Transverse colon (tissue), 4 donors: ENCODE data around the gene CPTP. TPM values are rescaled to one million over a fixed set of nuclear protein-coding genes. Genes with fewer than 3 reads are reported as not detected.

Experiments
- DNase-seq: peaks from one replicate; pipeline ENCODE4 v3.0.0-alpha.2; 2019
- H3K27ac ChIP-seq, 4 donors: fragments of 200-600 bp; sonication (generic); 2 replicates each; pipeline ENCODE4 v1.5.1; 2016 to 2018; ENCODE audit warnings: inconsistent platforms in 4 of 4
- H3K27me3 ChIP-seq: fragments of 200-600 bp; sonication (generic); 2 replicates; pipeline ENCODE4 v1.5.1; 2017; ENCODE audit warnings: inconsistent platforms
- H3K36me3 ChIP-seq, 4 donors: fragments of 200-600 bp; sonication (generic); 2 replicates each; pipeline ENCODE4 v1.5.1; 2017 to 2019; ENCODE audit warnings: inconsistent platforms in 4 of 4
- H3K4me1 ChIP-seq, 4 donors: fragments of 200-600 bp; sonication (generic); 2 replicates each; pipeline ENCODE4 v1.5.1; 2017 to 2020; ENCODE audit warnings: inconsistent platforms in 4 of 4
- H3K4me3 ChIP-seq, 4 donors: fragments of 200-600 bp; sonication (generic); 1 replicate in 1 of 4; 2 replicates in 3 of 4; pipeline versions ENCODE4 v1.5.1 to v1.6.1; 2017 to 2019; ENCODE audit warnings: inconsistent platforms in 4 of 4
- H3K9me3 ChIP-seq, 2 donors: fragments of 200-600 bp; sonication (generic); 2 replicates each; pipeline ENCODE4 v1.5.1; 2017 to 2019; ENCODE audit warnings: inconsistent platforms in 2 of 2
- EP300 ChIP-seq: sonication (generic); formaldehyde crosslinking; IDR thresholded peaks from one replicate; pipeline ENCODE4 v1.6.1; 2017; ENCODE audit warnings: antibody characterized with exemption, low read depth
- POLR2A ChIP-seq: fragments of 450-650 bp; IDR thresholded peaks from one replicate; pipeline ENCODE4 v1.6.1; 2016; ENCODE audit warnings: antibody characterized with exemption, mild to moderate bottlenecking, moderate library complexity
- POLR2AphosphoS5 ChIP-seq, 3 donors: sonication (generic); formaldehyde crosslinking; IDR thresholded peaks; one replicate each; pipeline ENCODE4 v1.6.1; 2016; ENCODE audit warnings: antibody characterized with exemption in 3 of 3
- WGBS, 2 donors: methylation state at CpG; one replicate each; pipeline ENCODE4 v1.1.5; 2018; ENCODE audit warnings: low coverage in 1 of 2; 5-methylcytosine and 5-hydroxymethylcytosine counted together
- in situ Hi-C, 4 donors: fragments of 200-750 bp; cut with MboI; loops; one replicate each; pipeline versions ENCODE4 v1.15.0 to v1.15.1; 2017; ENCODE audit warnings: low sequenced_read_pairs in 3 of 4, low pct_ligation_motif_present in 1 of 4, low pct_unique_long_range_greater_than_20kb in 1 of 4
- intact Hi-C: fragments of 100-400 bp; cut with DNase I; formaldehyde crosslinking; loops from one replicate; pipeline ENCODE4 v1.15.1; 2023; ENCODE audit warnings: low total_unique reads
- total RNA-seq, 4 donors: library from RNA; depleted of rRNA; stranded (reverse); fragments of >200 nt; gene quantifications; one replicate each; pipeline ENCODE4 v1.1.0, GENCODE V29; 2016
- TF ChIP-seq, protein P1 (sequence below), 5 experiments: fragments of 200-600 bp in 3 of 5; fragments of 450-650 bp in 2 of 5; sonication (generic) in 3 of 5; IDR thresholded peaks; 1 replicate in 2 of 5; 2 replicates in 3 of 5; pipeline ENCODE4 v1.5.1; 2016 to 2017; ENCODE audit warnings: antibody characterized with exemption in 5 of 5, inconsistent platforms in 3 of 5, mild to moderate bottlenecking in 2 of 5, moderate library complexity in 1 of 5

CPTP gene
- total RNA-seq, 4 donors from 2014 or later: 48.0 to 134 (median 77.7) TPM

DNA sequence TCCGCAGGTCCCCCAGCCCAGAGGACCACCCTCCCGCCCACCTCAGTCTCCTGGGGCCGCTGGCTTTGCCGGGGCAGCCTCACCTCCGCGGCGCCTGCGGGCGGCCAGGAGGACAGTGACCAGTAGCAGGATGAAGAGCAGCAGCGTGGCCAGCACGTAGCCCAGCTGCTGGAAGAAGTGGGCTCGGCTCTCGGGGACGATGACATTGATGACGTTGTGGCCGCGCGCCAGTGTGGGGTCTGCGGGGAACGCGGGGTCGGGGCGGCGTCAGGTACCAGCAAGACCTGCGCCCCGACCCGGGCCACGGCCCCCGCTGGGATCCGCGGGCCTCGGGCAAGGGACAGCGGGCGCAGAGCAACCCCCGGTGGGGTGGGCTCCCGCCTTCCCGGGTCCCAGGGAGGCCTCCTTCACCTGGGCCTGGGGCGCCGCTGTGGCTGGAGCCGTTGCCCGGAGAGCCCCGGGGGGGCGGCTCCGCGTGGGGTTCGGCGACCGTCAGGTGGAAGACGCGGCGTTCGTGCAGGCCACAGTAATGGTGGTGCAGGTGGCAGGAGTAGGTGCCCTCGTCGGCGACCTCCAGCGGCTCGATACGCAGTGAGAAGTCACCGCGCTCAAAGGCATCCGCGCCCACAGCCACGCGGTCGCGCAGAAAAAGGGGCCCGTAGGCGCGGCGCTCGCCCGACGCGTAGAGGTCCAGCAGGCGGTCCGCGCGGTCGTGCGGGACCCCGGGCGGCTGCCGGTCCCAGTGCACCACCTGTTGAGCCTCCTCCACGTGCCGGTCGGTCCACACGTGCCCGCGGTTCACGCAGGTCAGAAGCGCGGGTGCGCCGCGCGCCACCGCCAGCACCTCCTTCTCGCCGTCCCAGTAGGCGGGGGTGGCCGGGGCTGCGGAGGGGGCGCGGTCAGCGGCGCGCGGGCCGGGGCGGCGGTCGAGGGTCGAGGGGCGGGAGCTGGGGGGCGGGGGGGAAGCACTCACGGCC, 30.0 kb downstream of the CPTP start:
- H3K4me3 ChIP-seq: no peak overlapping the region
- H3K9me3 ChIP-seq: no peaks in the 10 kb centered on the region
- peak overlapping the region in 3 of 4 donors; percentile 88 to 92 (median 90) for H3K27ac ChIP-seq
- intact Hi-C loops: no loop called here
- no peak for TF ChIP-seq POLR2A
- no peak for TF ChIP-seq POLR2AphosphoS5 (IDR thresholded peaks at IDR 0.05)
- TF ChIP-seq EP300: no peak
- TF ChIP-seq, protein P1, sequence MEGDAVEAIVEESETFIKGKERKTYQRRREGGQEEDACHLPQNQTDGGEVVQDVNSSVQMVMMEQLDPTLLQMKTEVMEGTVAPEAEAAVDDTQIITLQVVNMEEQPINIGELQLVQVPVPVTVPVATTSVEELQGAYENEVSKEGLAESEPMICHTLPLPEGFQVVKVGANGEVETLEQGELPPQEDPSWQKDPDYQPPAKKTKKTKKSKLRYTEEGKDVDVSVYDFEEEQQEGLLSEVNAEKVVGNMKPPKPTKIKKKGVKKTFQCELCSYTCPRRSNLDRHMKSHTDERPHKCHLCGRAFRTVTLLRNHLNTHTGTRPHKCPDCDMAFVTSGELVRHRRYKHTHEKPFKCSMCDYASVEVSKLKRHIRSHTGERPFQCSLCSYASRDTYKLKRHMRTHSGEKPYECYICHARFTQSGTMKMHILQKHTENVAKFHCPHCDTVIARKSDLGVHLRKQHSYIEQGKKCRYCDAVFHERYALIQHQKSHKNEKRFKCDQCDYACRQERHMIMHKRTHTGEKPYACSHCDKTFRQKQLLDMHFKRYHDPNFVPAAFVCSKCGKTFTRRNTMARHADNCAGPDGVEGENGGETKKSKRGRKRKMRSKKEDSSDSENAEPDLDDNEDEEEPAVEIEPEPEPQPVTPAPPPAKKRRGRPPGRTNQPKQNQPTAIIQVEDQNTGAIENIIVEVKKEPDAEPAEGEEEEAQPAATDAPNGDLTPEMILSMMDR (IDR thresholded peaks at IDR 0.05): no peak
- H3K27me3 ChIP-seq: peaks cover 62% of the 10 kb centered on the region
- WGBS, 2 donors: 63% methylated on average over 74 of the region's 116 CpGs; no CpG with 5 or more reads in 1 of the 2 donors
- in situ Hi-C loops: no loop called here
- no peak for DNase-seq
- H3K36me3 ChIP-seq: no peaks in the 10 kb centered on the region
- peaks cover 21 to 57% (median 42%) of the 10 kb centered on the region in 4 donors for H3K4me1 ChIP-seq

- DNase-seq: no peak
Observed at GRCh38 chr1:1355416-1355815, 30.8 kb downstream of the CPTP start.

GRCh38 chr1:1356166-1356795, 31.7 kb downstream of the CPTP start:
- Histone ChIP-seq H3K4me1 (peaks cover 24 to 72% (median 41%) of the 10 kb centered on the region in 4 donors), H3K27me3 (peaks cover 70% of the 10 kb centered on the region), H3K27ac (peak overlapping the region; percentile 86 to 92 (median 89)), H3K9me3 (no peaks in the 10 kb centered on the region), H3K36me3 (no peaks in the 10 kb centered on the region), H3K4me3 (peak overlapping the region in 3 of 4 donors; percentile 39 to 54 (median 40))
- 20% methylated on average over 8 of the region's 8 CpGs; no CpG with 5 or more reads in 1 of the 2 donors for WGBS, 2 donors
- no peak for DNase-seq
- in situ Hi-C loops: no loop called here
- intact Hi-C loops: loop anchor here (2.0 kb wide), 1 partner anchor 19 kb away; the partner anchor contains the start of gene AURKAIP1
- TF ChIP-seq EP300 (no peak), POLR2A (no peak), POLR2AphosphoS5 (IDR thresholded peaks at IDR 0.05) (no peak)
- TF ChIP-seq, protein P1 (IDR thresholded peaks at IDR 0.05): no peak

More at GRCh38 chr1:1355416-1355815, 30.8 kb downstream of the CPTP start:
- H3K4me3 ChIP-seq: peak overlapping the region in 2 of 4 donors; percentile 21 to 54
- peaks cover 24 to 66% (median 42%) of the 10 kb centered on the region in 4 donors for H3K4me1 ChIP-seq
- H3K27me3 ChIP-seq: peaks cover 70% of the 10 kb centered on the region
- intact Hi-C loops (no loop called here), in situ Hi-C loops (no loop called here)
- WGBS, 2 donors: 8% methylated on average over 15 of the region's 52 CpGs; no CpG with 5 or more reads in 1 of the 2 donors
- H3K36me3 ChIP-seq: no peaks in the 10 kb centered on the region
- H3K9me3 ChIP-seq: no peaks in the 10 kb centered on the region
- H3K27ac ChIP-seq: peak overlapping the region; percentile 86 to 92 (median 89)
- TF ChIP-seq EP300: no peak
- TF ChIP-seq POLR2A: no peak
- TF ChIP-seq, protein P1 (IDR thresholded peaks at IDR 0.05): no peak
- no peak for TF ChIP-seq POLR2AphosphoS5 (IDR thresholded peaks at IDR 0.05)
